K562 (cell line): ENCODE measurements around the gene ABI3BP. TPM values are rescaled to one million over a fixed set of nuclear protein-coding genes. Genes with fewer than 3 reads are reported as not detected.

ENCODE experiments used
- ATAC-seq: fragments of 200-7000 bp; cut with Tn5 transposase; 3 replicates; pipeline ENCODE4 v1.9.1; 2020; ENCODE audit warnings: moderate library complexity
- BruUV-seq: library from RNA; stranded (reverse); fragments of 400-500 nt; replicated peaks from 2 replicates; lab custom pipeline; 2021; lab: Mats Ljungman, UMichigan
- CTCF ChIA-PET: fragments of 300-600 bp; formaldehyde crosslinking; extraction: SDS; loops from one replicate; lab custom pipeline; 2021; ENCODE audit warnings: low intra/inter-chr PET ratio; lab: Yijun Ruan, JAX
- POLR2A ChIA-PET: fragments of 300-600, 350-650 bp; sonication (Branson Sonifier 250); formaldehyde crosslinking; extraction: SDS; loops from one replicate; lab custom pipeline; 2021; ENCODE audit warnings: antibody characterized with exemption, inconsistent platforms; lab: Yijun Ruan, JAX
- DNase-seq, 4 experiments: peaks; one replicate each; pipeline versions ENCODE4 v3.0.0 to v3.0.0-alpha.2; 2011 to 2018; ENCODE audit warnings: low spot score in 3 of 4, mixed read lengths in 3 of 4; ENCODE audit errors: extremely low read depth in 1 of 4
- FAIRE-seq: peaks from 2 replicates; lab custom pipeline; 2011; peaks lifted over from hg19 to GRCh38; lab: Jason Lieb, UNC
- H2AFZ ChIP-seq: 2 replicates; pipeline ENCODE4 v1.6.0; 2011; ENCODE audit warnings: low read depth, low read length, control low read depth, inconsistent platforms
- H3K27ac ChIP-seq: fragments of 200-600 bp; 3 replicates; pipeline ENCODE4 v1.8.0; 2011; ENCODE audit warnings: low read depth, mild to moderate bottlenecking, control low read depth, inconsistent platforms, low read length, moderate library complexity, mixed read lengths; ENCODE audit errors: extremely low read depth
- H3K27me3 ChIP-seq, 2 experiments: fragments of 300-600 bp in 1 of 2; 2 replicates in 1 of 2; 3 replicates in 1 of 2; pipeline versions ENCODE4 v1.6.0 to v1.8.0; 2011; ENCODE audit warnings: inconsistent platforms in 2 of 2, low read length in 2 of 2, mild to moderate bottlenecking in 1 of 2, mixed read lengths in 1 of 2, moderate library complexity in 1 of 2; ENCODE audit not compliant: control insufficient read depth in 2 of 2, insufficient read depth in 2 of 2
- H3K36me3 ChIP-seq: fragments of 300-600 bp; 3 replicates; pipeline ENCODE4 v1.8.0; 2011; ENCODE audit warnings: mild to moderate bottlenecking, low read length, inconsistent platforms; ENCODE audit not compliant: control insufficient read depth, insufficient read depth
- H3K4me1 ChIP-seq, 2 experiments: fragments of 200-600 bp in 1 of 2; replicated peaks in 1 of 2; 2 replicates in 1 of 2; 3 replicates in 1 of 2; pipeline versions ENCODE4 v1.5.1 to v1.8.0; 2011; ENCODE audit warnings: inconsistent platforms in 2 of 2, low read length in 2 of 2, mild to moderate bottlenecking in 1 of 2, mixed read lengths in 1 of 2, moderate library complexity in 1 of 2; ENCODE audit not compliant: control insufficient read depth in 2 of 2, insufficient read depth in 2 of 2
- H3K4me2 ChIP-seq: 2 replicates; pipeline ENCODE4 v1.6.1; 2011; ENCODE audit warnings: low read length, control low read depth, inconsistent platforms, mixed read lengths; ENCODE audit not compliant: insufficient read depth
- H3K4me3 ChIP-seq: fragments of 200-600 bp; sonication (generic), shearing (Covaris generic); 2 replicates; pipeline ENCODE4 v1.5.1; 2016; ENCODE audit warnings: control low read depth, inconsistent platforms
- H3K79me2 ChIP-seq: fragments of 200-600 bp; 3 replicates; pipeline ENCODE4 v1.8.0; 2011; ENCODE audit warnings: low read length, inconsistent platforms; ENCODE audit not compliant: control insufficient read depth, insufficient read depth
- H3K9ac ChIP-seq, 2 experiments: 2 replicates each; pipeline versions ENCODE4 v1.6.0 to v1.6.1; 2011; ENCODE audit warnings: low read depth in 2 of 2, low read length in 2 of 2, control low read depth in 1 of 2, inconsistent platforms in 1 of 2, mild to moderate bottlenecking in 1 of 2, mixed read lengths in 1 of 2; ENCODE audit not compliant: insufficient read depth in 1 of 2
- H3K9me1 ChIP-seq: one replicate; pipeline ENCODE4 v1.6.0; 2011; ENCODE audit warnings: inconsistent platforms, mild to moderate bottlenecking, low read length, moderate library complexity; ENCODE audit not compliant: control insufficient read depth, insufficient read depth
- H3K9me3 ChIP-seq: replicated peaks from 2 replicates; pipeline ENCODE4 v1.5.1; 2011; ENCODE audit warnings: low read depth, low read length, inconsistent platforms; ENCODE audit not compliant: control insufficient read depth, insufficient read depth
- H4K20me1 ChIP-seq: replicated peaks from 2 replicates; pipeline ENCODE4 v1.6.1; 2011; ENCODE audit warnings: low read length, inconsistent platforms, mixed read lengths; ENCODE audit not compliant: control insufficient read depth, insufficient read depth
- CTCFL ChIP-seq: IDR thresholded peaks from 2 replicates; pipeline ENCODE4 v1.6.1; 2011; ENCODE audit warnings: borderline replicate concordance, low read depth, mild to moderate bottlenecking, moderate library complexity, low read length; ENCODE audit not compliant: insufficient read depth, poor library complexity, severe bottlenecking
- DACH1 ChIP-seq: fragments of 450-650 bp; IDR thresholded peaks from 2 replicates; pipeline ENCODE4 v1.6.1; 2018; ENCODE audit not compliant: partially characterized antibody
- ESRRA ChIP-seq: fragments of 450-650 bp; IDR thresholded peaks from 2 replicates; pipeline ENCODE4 v1.6.1; 2014; ENCODE audit warnings: low read depth, mild to moderate bottlenecking, moderate library complexity, borderline replicate concordance
- FIP1L1 ChIP-seq: fragments of 200-400 bp; formaldehyde crosslinking; IDR thresholded peaks from 2 replicates; pipeline ENCODE4 v1.6.1; 2018; ENCODE audit warnings: mild to moderate bottlenecking, low read depth, low read length; ENCODE audit not compliant: poor library complexity, severe bottlenecking
- LEF1 ChIP-seq: fragments of 450-650 bp; IDR thresholded peaks from 2 replicates; pipeline ENCODE4 v1.6.1; 2016; ENCODE audit warnings: mild to moderate bottlenecking
- NONO ChIP-seq, 2 experiments: fragments of 200-400 bp in 1 of 2; fragments of 450-650 bp in 1 of 2; formaldehyde crosslinking in 1 of 2; IDR thresholded peaks; 2 replicates each; pipeline ENCODE4 v1.6.1; 2017; ENCODE audit warnings: low read depth in 2 of 2, mild to moderate bottlenecking in 2 of 2, moderate library complexity in 2 of 2, low read length in 1 of 2
- PURB ChIP-seq: sonication (generic); formaldehyde crosslinking; IDR thresholded peaks from 2 replicates; pipeline ENCODE4 v1.9.0; 2021; ENCODE audit warnings: low read depth, mild to moderate bottlenecking, missing genetic modification reagents
- RBM34 ChIP-seq: fragments of 200-400 bp; formaldehyde crosslinking; IDR thresholded peaks from 2 replicates; pipeline ENCODE4 v1.6.1; 2018; ENCODE audit warnings: low read length, borderline replicate concordance; ENCODE audit not compliant: insufficient read depth
- RNF219 ChIP-seq: fragments of 250-450 bp; sonication (Bioruptor Pico); IDR thresholded peaks from 2 replicates; pipeline ENCODE4 v1.5.0; 2022; ENCODE audit warnings: mild to moderate bottlenecking
- TGIF2 ChIP-seq: sonication (generic); formaldehyde crosslinking; IDR thresholded peaks from 2 replicates; pipeline ENCODE4 v1.8.1; 2022; ENCODE audit warnings: mild to moderate bottlenecking, missing genetic modification reagents, moderate library complexity
- TSC22D4 ChIP-seq: fragments of 450-650 bp; IDR thresholded peaks from 2 replicates; pipeline ENCODE4 v1.6.1; 2016; ENCODE audit warnings: missing genetic modification characterization, missing biosample characterization, control low read depth
- XRCC5 ChIP-seq: fragments of 200-400 bp; formaldehyde crosslinking; IDR thresholded peaks from 2 replicates; pipeline ENCODE4 v1.6.1; 2017; ENCODE audit warnings: low read depth, mild to moderate bottlenecking, low read length
- ZNF133 ChIP-seq: fragments of 250-450 bp; sonication (Bioruptor Pico); IDR thresholded peaks from 2 replicates; pipeline ENCODE4 v1.4.0; 2020; ENCODE audit warnings: mild to moderate bottlenecking
- ZNF143 ChIP-seq: sonication (generic); formaldehyde crosslinking; IDR thresholded peaks from 2 replicates; pipeline ENCODE4 v1.9.0; 2022; ENCODE audit warnings: mild to moderate bottlenecking, missing genetic modification reagents
- ZNF518B ChIP-seq: fragments of 250-450 bp; sonication (Bioruptor Pico); IDR thresholded peaks from 2 replicates; pipeline ENCODE4 v1.5.0; 2021; ENCODE audit warnings: mild to moderate bottlenecking, moderate library complexity
- ZSCAN29 ChIP-seq: fragments of 450-650 bp; IDR thresholded peaks from 2 replicates; pipeline ENCODE4 v1.6.1; 2017
- WGBS: fragments of 100-300 bp; shearing (Covaris generic); methylation state at CpG from one replicate; pipeline ENCODE4 v1.1.6; 2016; ENCODE audit warnings: low coverage, mixed read lengths; ENCODE audit not compliant: insufficient coverage; ENCODE audit errors: missing lambda C conversion rate; 5-methylcytosine and 5-hydroxymethylcytosine counted together
- in situ Hi-C: fragments of 300-500 bp; cut with MboI; formaldehyde crosslinking; loops from 4 replicates; pipeline ENCODE4 v1.15.0; 2018; ENCODE audit warnings: inconsistent platforms, mixed read lengths
- intact Hi-C: fragments of 100-400 bp; cut with micrococcal nuclease; formaldehyde crosslinking; loops from 2 replicates; pipeline ENCODE4 v1.14.2; 2022
- polyA plus RNA-seq, 8 experiments: library from polyadenylated mRNA; depleted of rRNA in 4 of 8; stranded (reverse) in 5 of 8; unstranded in 3 of 8; fragments of >200 nt; fragmentation: Nextera tagmentation in 2 of 8; fragmentation: Illumina TruSeq in 1 of 8; extraction: Ambion mirVana in 2 of 8; extraction: Trizol in 1 of 8; gene quantifications; 2 replicates each; pipeline versions ENCODE4 v1.2.1 to v1.2.3, GENCODE V29; 2011 to 2014; ENCODE audit warnings: inconsistent platforms in 1 of 8, missing spikeins in 1 of 8
- total RNA-seq, 7 experiments: library from RNA; depleted of rRNA in 6 of 7; stranded (reverse); fragments of >200 nt in 6 of 7; fragmentation: Illumina TruSeq in 2 of 7; extraction: Trizol in 2 of 7; gene quantifications; 2 replicates each; pipeline versions ENCODE4 v1.2.1 to v1.2.3, GENCODE V29; 2011 to 2021; ENCODE audit warnings: low replicate concordance in 1 of 7

The ABI3BP gene
- total and polyA plus RNA-seq, 9 of the 15 experiments (the other 6 are each of a cell fraction or from before 2014, with no cell fraction given), result 0.01 to 0.24 (median 0.06) TPM; not detected in 5

- no TSS peak for BruUV-seq
- CTCF ChIA-PET, result no interaction called here
- Histone ChIP-seq H3K36me3 (no peaks in the 10 kb centered on the region), H2AFZ (no peak overlapping the region), H3K9me3 (no peaks in the 10 kb centered on the region), H3K79me2 (no peaks in the 10 kb centered on the region), H3K4me2 (no peak overlapping the region), H3K4me3 (no peak overlapping the region), H4K20me1 (no peaks in the 10 kb centered on the region), H3K27ac (no peak overlapping the region), H3K27me3 (peaks cover 0 to 2% of the 10 kb centered on the region in 2 experiments; a peak in 1 of 5 replicates), H3K4me1 (no peaks in the 10 kb centered on the region; a peak in 1 of 5 replicates), H3K9ac (no peak overlapping the region), H3K9me1 (no peaks in the 10 kb centered on the region)
- POLR2A ChIA-PET, result no interaction called here
- WGBS, result 0% methylated on average over 3 of the region's 3 CpGs
- intact Hi-C loops (no loop called here), in situ Hi-C loops (no loop called here)
- DNase-seq (no peak), FAIRE-seq (no peak), ATAC-seq (no peak)
- TF ChIP-seq ZNF518B (CRISPR knock-in tag) (no peak), TGIF2 (CRISPR knock-in tag) (no peak), LEF1 (no peak), CTCFL (no peak), FIP1L1 (no peak), ESRRA (no peak), ZNF143 (CRISPR knock-in tag) (no peak), DACH1 (no peak), PURB (no peak), NONO (IDR thresholded peaks at IDR 0.05; ENCODE audit: low read depth in 2 of 2, low read length in 1 of 2) (no peak), TSC22D4 (tag) (no peak), RNF219 (CRISPR knock-in tag) (no peak), ZNF133 (CRISPR knock-in tag) (no peak), XRCC5 (no peak), RBM34 (no peak), ZSCAN29 (no peak)
Observed at GRCh38 chr3:100833483-100833882, 159.7 kb downstream of the ABI3BP start.
